Body of pancreas (tissue), 4 donors: ENCODE measurements around the gene CLCA4. TPM values are rescaled to one million over a fixed set of nuclear protein-coding genes. Genes with fewer than 3 reads are reported as not detected.

Experiments used
- ATAC-seq: fragments of 150-250 bp; one replicate; pipeline ENCODE4 v1.9.1; 2016
- DNase-seq, 4 donors: peaks; one replicate each; pipeline ENCODE4 v3.0.0-alpha.2; 2019
- H3K27ac ChIP-seq, 4 donors: fragments of 200-600 bp; sonication (generic); 1 replicate in 3 of 4; 2 replicates in 1 of 4; pipeline versions ENCODE4 v1.5.1 to v1.6.1; 2016 to 2019; ENCODE audit warnings: mild to moderate bottlenecking in 1 of 4, mixed read lengths in 1 of 4, moderate library complexity in 1 of 4
- H3K27me3 ChIP-seq, 2 donors: fragments of 200-600 bp; sonication (generic); one replicate each; pipeline ENCODE4 v1.6.0; 2016; ENCODE audit warnings: mild to moderate bottlenecking in 1 of 2
- H3K36me3 ChIP-seq, 2 donors: fragments of 200-600 bp; sonication (generic); replicated peaks in 1 of 2; 2 replicates each; pipeline ENCODE4 v1.5.1; 2016; ENCODE audit warnings: low read depth in 2 of 2; ENCODE audit not compliant: insufficient read depth in 1 of 2
- H3K4me1 ChIP-seq: fragments of 200-600 bp; sonication (generic); one replicate; pipeline ENCODE4 v1.6.0; 2016
- H3K4me3 ChIP-seq, 2 donors: fragments of 200-600 bp; sonication (generic); 1 replicate in 1 of 2; 2 replicates in 1 of 2; pipeline ENCODE4 v1.5.1; 2016 to 2019
- H3K9me3 ChIP-seq, 3 donors: fragments of 200-600 bp; sonication (generic); 1 replicate in 2 of 3; 2 replicates in 1 of 3; pipeline ENCODE4 v1.5.1; 2016
- POLR2A ChIP-seq, 3 donors: fragments of 450-650 bp; IDR thresholded peaks; one replicate each; pipeline ENCODE4 v1.6.1; 2016; ENCODE audit warnings: antibody characterized with exemption in 3 of 3, mild to moderate bottlenecking in 2 of 3
- WGBS, 2 donors: methylation state at CpG; one replicate each; pipeline ENCODE4 v1.1.5; 2017; 5-methylcytosine and 5-hydroxymethylcytosine counted together
- intact Hi-C: fragments of 100-400 bp; cut with DNase I; formaldehyde crosslinking; loops from one replicate; pipeline ENCODE4 v1.15.1; 2023
- total RNA-seq, 2 donors: library from RNA; depleted of rRNA; stranded (reverse); fragments of >200 nt; gene quantifications; one replicate each; pipeline ENCODE4 v1.1.0, GENCODE V29; 2016
- TF ChIP-seq, protein P1 (sequence below), 7 experiments: fragments of 450-650 bp in 4 of 7; fragments of 200-600 bp in 3 of 7; sonication (generic) in 3 of 7; IDR thresholded peaks; one replicate each; pipeline ENCODE4 v1.5.1; 2016 to 2019; ENCODE audit warnings: antibody characterized with exemption in 7 of 7

The CLCA4 gene
- total RNA-seq, 2 donors from 2014 or later = not detected

DNA sequence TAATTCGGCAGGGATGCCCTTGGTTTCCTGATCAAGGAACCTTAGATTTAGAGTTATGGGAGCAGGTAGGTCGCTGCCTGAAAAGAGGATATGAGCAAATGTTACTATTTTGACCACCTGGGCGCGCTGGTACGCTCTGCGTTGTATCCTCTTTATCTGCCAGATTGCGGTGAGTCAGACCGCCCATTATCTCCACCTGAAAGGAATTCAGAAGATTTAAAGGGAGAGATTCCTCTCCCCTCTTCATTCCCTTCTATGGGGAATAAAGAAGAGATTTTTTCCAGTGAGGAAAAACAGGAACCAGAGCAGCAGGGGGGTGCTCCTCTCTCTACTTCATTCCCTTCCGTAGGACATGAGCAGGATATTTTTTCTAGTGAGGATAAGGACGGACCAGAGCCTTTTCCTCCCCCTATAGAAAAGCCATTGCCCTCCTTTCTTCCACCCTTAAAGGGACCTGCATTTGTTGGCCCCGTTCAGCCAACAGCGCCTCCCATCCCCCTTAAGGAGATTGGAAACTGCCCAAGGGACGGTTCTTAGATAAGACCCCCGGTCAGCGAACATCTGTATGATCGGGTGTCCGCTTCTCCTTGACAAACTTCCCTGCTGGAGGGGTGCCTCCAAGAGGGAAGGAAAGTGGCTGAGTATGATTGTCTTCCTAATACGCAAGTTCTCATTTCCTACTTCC is 44.0 kb upstream of the CLCA4 start:
- H3K27ac ChIP-seq = peak overlapping the region in 2 of 4 donors; percentile 13 to 24
- no peak overlapping the region for H3K4me3 ChIP-seq
- intact Hi-C loops = loop anchor here (10.0 kb wide), 1 partner anchor 128 kb away; no protein-coding TSS in a partner anchor
- no peaks in the 10 kb centered on the region for H3K27me3 ChIP-seq
- DNase-seq (peak in 2 of 4 donors; percentile 23 to 26), ATAC-seq (peak; percentile 39)
- H3K4me1 ChIP-seq = peaks cover 7% of the 10 kb centered on the region
- no peaks in the 10 kb centered on the region for H3K9me3 ChIP-seq
- H3K36me3 ChIP-seq = no peaks in the 10 kb centered on the region
- TF ChIP-seq, protein P1, sequence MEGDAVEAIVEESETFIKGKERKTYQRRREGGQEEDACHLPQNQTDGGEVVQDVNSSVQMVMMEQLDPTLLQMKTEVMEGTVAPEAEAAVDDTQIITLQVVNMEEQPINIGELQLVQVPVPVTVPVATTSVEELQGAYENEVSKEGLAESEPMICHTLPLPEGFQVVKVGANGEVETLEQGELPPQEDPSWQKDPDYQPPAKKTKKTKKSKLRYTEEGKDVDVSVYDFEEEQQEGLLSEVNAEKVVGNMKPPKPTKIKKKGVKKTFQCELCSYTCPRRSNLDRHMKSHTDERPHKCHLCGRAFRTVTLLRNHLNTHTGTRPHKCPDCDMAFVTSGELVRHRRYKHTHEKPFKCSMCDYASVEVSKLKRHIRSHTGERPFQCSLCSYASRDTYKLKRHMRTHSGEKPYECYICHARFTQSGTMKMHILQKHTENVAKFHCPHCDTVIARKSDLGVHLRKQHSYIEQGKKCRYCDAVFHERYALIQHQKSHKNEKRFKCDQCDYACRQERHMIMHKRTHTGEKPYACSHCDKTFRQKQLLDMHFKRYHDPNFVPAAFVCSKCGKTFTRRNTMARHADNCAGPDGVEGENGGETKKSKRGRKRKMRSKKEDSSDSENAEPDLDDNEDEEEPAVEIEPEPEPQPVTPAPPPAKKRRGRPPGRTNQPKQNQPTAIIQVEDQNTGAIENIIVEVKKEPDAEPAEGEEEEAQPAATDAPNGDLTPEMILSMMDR (IDR thresholded peaks at IDR 0.05) = no peak
- no peak for TF ChIP-seq POLR2A (IDR thresholded peaks at IDR 0.05)
- 32 to 39% methylated on average over 18 of the region's 18 CpGs for WGBS, 2 donors

DNA sequence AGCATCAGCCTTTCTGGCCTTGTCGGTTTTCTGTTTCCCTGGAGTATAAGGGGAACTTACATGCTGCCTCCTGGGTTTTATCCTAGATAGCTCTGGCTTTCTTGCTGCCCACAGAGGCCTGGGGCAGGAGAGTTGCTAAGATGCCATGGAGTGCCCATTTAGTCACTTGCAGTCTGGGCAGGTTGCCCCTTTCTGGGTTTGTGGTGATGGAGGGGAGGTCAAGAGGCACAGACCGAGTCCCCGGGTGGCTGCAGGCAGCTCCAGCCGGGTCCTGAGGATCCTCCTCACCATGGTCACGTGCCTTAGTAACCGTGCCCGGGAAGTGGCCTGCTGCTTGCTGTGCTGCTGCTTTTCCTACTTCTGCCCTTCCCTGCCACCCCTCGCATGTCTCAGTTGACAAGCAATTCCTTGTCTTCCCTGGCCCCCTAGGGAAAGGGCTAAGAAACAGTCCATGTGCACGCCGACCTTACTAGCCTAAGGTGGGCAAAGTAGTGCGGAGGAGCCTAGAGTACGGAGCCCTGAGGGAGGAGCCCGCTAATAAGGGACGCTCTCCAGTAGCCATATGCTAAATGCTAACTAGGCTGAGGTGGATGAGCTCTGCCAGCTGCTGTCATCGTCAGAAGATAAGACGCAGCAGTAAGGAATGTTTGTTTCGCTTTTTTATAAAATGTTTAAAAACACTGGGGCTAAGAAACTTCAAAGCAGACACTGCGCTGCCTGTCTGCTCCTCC is 43.3 kb upstream of the CLCA4 start:
- no peaks in the 10 kb centered on the region for H3K36me3 ChIP-seq
- TF ChIP-seq, protein P1 (IDR thresholded peaks at IDR 0.05) = no peak
- TF ChIP-seq POLR2A (IDR thresholded peaks at IDR 0.05) = peak in 1 of 3 donors; percentile 7
- H3K9me3 ChIP-seq = no peaks in the 10 kb centered on the region
- peak overlapping the region in 1 of 4 donors; percentile 24 for H3K27ac ChIP-seq
- intact Hi-C loops = loop anchor here (10.0 kb wide), 1 partner anchor 129 kb away; no protein-coding TSS in a partner anchor
- ATAC-seq (no peak), DNase-seq (peak in 2 of 4 donors; percentile 43 to 49)
- no peak overlapping the region for H3K4me3 ChIP-seq
- H3K4me1 ChIP-seq = peaks cover 7% of the 10 kb centered on the region
- WGBS, 2 donors = 47 to 48% methylated on average over 15 to 18 of the region's 18 CpGs
- no peaks in the 10 kb centered on the region for H3K27me3 ChIP-seq

DNA sequence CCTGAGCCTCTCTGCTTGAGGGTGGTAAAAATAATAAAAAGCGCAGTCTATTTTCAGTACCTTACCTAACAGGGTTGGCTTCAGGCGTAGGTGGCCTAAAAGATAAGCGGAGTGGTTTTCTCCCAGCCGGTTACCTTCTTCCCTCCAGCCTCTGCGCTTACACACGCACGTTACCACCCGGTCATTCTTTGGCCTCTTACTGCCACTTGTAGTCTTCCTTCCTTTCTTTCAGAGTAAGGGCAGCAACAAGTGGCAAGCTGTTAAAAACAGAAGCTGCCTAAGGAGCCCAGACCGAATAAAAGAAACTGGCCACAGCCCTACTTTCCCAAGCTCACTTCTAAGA is 42.8 kb upstream of the CLCA4 start:
- TF ChIP-seq, protein P1 (IDR thresholded peaks at IDR 0.05) = no peak
- no peak for TF ChIP-seq POLR2A (IDR thresholded peaks at IDR 0.05)
- intact Hi-C loops = loop anchor here (10.0 kb wide), 1 partner anchor 129 kb away; no protein-coding TSS in a partner anchor
- Histone ChIP-seq H3K27me3 (no peaks in the 10 kb centered on the region), H3K4me3 (no peak overlapping the region), H3K27ac (no peak overlapping the region), H3K9me3 (no peaks in the 10 kb centered on the region), H3K36me3 (no peaks in the 10 kb centered on the region), H3K4me1 (peaks cover 7% of the 10 kb centered on the region)
- DNase-seq = no peak
- WGBS, 2 donors = 59 to 74% methylated on average over 9 of the region's 9 CpGs
- no peak for ATAC-seq

DNA sequence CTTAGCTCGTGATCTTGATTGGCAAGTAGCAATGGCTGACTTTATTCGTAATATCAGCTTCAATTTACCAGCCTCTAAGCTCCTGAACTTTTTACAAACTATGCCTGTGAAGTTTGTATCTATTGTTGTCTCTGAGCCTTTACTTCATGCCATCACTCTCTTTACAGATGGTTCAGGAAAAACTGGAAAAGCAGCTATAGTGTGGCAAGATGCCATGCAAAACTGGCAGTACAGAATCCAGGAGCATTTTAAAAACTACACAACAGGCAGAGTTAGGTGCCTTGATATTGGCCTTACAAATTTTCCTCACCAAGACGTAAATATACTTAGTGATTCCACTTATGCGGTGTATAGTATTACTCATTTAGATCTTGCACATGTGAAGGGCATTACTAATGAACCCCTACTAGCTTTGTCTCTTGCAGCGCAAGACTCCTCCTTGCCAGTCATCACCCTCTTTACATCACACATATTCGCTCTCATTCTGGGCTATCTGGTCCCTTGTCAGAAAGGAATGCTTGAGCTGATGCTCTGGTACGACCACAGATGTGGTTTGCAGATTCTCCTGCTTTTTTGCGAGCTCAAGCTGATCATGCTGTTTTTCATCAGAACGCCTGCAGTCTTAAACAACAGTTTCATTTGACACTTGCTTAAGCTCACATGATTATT is 41.8 kb upstream of the CLCA4 start:
- Histone ChIP-seq H3K27me3 (no peaks in the 10 kb centered on the region), H3K4me1 (peaks cover 7% of the 10 kb centered on the region), H3K36me3 (no peaks in the 10 kb centered on the region), H3K27ac (no peak overlapping the region), H3K4me3 (no peak overlapping the region), H3K9me3 (no peaks in the 10 kb centered on the region)
- intact Hi-C loops = loop anchor here (10.0 kb wide), 1 partner anchor 130 kb away; no protein-coding TSS in a partner anchor
- ATAC-seq = no peak
- DNase-seq = peak in 1 of 4 donors; percentile 26
- TF ChIP-seq POLR2A (IDR thresholded peaks at IDR 0.05) = no peak
- TF ChIP-seq, protein P1 (IDR thresholded peaks at IDR 0.05) = no peak
- WGBS, 2 donors = 56 to 59% methylated on average over 9 of the region's 9 CpGs
